Raji (cell line): ENCODE data around the gene GGTA1.

ENCODE experiments used
- POLR2A ChIP-seq: IDR thresholded peaks from 2 replicates; pipeline ENCODE4 v1.6.1; 2011; ENCODE audit warnings: low read depth, low read length, control low read depth; ENCODE audit not compliant: insufficient read depth

The GGTA1 gene

GRCh38 chr9:121499427-121500164, at the start of gene GGTA1:
Gene GGTA1 (minus strand): TSS chr9:121499844. CDS start chr9:121467922, 31,922 bp downstream.
- TF ChIP-seq POLR2A = no peak

- TF ChIP-seq POLR2A = no peak
These were observed 49.0 kb upstream of the GGTA1 start for GRCh38 chr9:121548666-121549065.

GRCh38 chr9:121545875-121546423, 46.3 kb upstream of the GGTA1 start:
- TF ChIP-seq POLR2A = no peak

GRCh38 chr9:121545150-121545874, 45.7 kb upstream of the GGTA1 start:
- no peak for TF ChIP-seq POLR2A

GRCh38 chr9:121542025-121542424, 42.4 kb upstream of the GGTA1 start:
- no peak for TF ChIP-seq POLR2A

- no peak for TF ChIP-seq POLR2A
These were observed 41.6 kb upstream of the GGTA1 start for GRCh38 chr9:121541256-121541655.

- no peak for TF ChIP-seq POLR2A
These were observed 38.6 kb upstream of the GGTA1 start for GRCh38 chr9:121538221-121538620.

- no peak for TF ChIP-seq POLR2A
These were observed 37.6 kb upstream of the GGTA1 start for GRCh38 chr9:121537283-121537682.

GRCh38 chr9:121532881-121533280, 33.2 kb upstream of the GGTA1 start:
- no peak for TF ChIP-seq POLR2A

GRCh38 chr9:121529237-121529987, 29.8 kb upstream of the GGTA1 start:
- no peak for TF ChIP-seq POLR2A

- TF ChIP-seq POLR2A = no peak
These were observed 29.0 kb upstream of the GGTA1 start for GRCh38 chr9:121528642-121529041.

GRCh38 chr9:121527371-121527770, 27.7 kb upstream of the GGTA1 start:
- TF ChIP-seq POLR2A = no peak

- no peak for TF ChIP-seq POLR2A
These were observed 19.0 kb upstream of the GGTA1 start for GRCh38 chr9:121518634-121519033.

GRCh38 chr9:121510766-121511550, 11.3 kb upstream of the GGTA1 start:
- TF ChIP-seq POLR2A = no peak

GRCh38 chr9:121509180-121509579, 9.5 kb upstream of the GGTA1 start:
- no peak for TF ChIP-seq POLR2A
